Breast epithelium (tissue), 3 donors: ENCODE data around the gene CDC42SE1.

Experiments used
- CTCF ChIP-seq, 3 donors: fragments of 450-650 bp; IDR thresholded peaks; one replicate each; pipeline ENCODE4 v1.5.1; 2016 to 2017; ENCODE audit warnings: antibody characterized with exemption in 3 of 3, mild to moderate bottlenecking in 3 of 3, moderate library complexity in 3 of 3
- POLR2A ChIP-seq: fragments of 450-650 bp; IDR thresholded peaks from one replicate; pipeline ENCODE4 v1.6.1; 2016; ENCODE audit warnings: antibody characterized with exemption, mild to moderate bottlenecking, moderate library complexity
- POLR2AphosphoS5 ChIP-seq, 3 donors: sonication (generic); formaldehyde crosslinking; IDR thresholded peaks; one replicate each; pipeline ENCODE4 v1.6.1; 2017; ENCODE audit warnings: antibody characterized with exemption in 3 of 3

DNA sequence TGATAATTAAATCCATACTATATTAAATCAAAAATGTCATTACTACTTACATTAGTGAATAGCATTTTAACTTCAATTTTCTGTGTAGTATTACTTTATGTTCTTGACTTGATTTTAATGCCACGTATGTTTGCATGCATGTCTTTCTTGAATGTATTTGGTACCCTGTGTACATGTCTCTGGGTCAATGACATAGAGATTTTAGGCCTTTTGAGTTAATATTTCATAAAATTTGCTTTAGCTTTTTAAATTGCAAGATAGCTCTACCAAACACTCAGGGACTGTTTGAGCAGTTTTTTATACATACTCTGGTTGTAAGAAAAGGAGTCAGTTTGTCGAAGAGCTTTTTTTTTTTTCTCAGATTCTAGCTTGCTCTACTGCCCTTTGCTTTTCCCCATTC is 2.3 kb upstream of the CDC42SE1 start:
- no peak for TF ChIP-seq POLR2A
- TF ChIP-seq CTCF (IDR thresholded peaks at IDR 0.05) = no peak
- no peak for TF ChIP-seq POLR2AphosphoS5 (IDR thresholded peaks at IDR 0.05)
